ENCODE results near the gene ATG2A. TPM values are rescaled to one million over a fixed set of nuclear protein-coding genes. Genes with fewer than 3 reads are reported as not detected.
A peak's percentile ranks its signal among the peaks of the same experiment; 100 is the strongest.

Gene ATG2A
- total and polyA plus RNA-seq, 9 of the 15 experiments (the other 6 are each of a cell fraction or from before 2014, with no cell fraction given) = 0.25 to 45.9 (median 5.2) TPM

GRCh38 chr11:64845129-64845775 lies 71.8 kb downstream of the ATG2A start (continued):
- TF ChIP-seq RNF219 (CRISPR knock-in tag; IDR thresholded peaks at IDR 0.05) (no peak), BCOR (IDR thresholded peaks at IDR 0.05) (peak; percentile 100), TRIM25 (IDR thresholded peaks at IDR 0.05; ENCODE audit: borderline replicate concordance) (no peak), YY1 (IDR thresholded peaks at IDR 0.05; ENCODE audit: borderline replicate concordance in 1 of 3, control insufficient read depth in 1 of 3, extremely low read depth in 1 of 3, insufficient read depth in 3 of 3, insufficient read length in 1 of 3, insufficient replicate concordance in 2 of 3, low read depth in 1 of 3, low read length in 2 of 3) (peak in 1 of 3 experiments; percentile 1), ZNF76 (CRISPR knock-in tag; IDR thresholded peaks at IDR 0.05; ENCODE audit: borderline replicate concordance) (no peak), MEIS2 (IDR thresholded peaks at IDR 0.05; ENCODE audit: partially characterized antibody) (no peak), SNIP1 (IDR thresholded peaks at IDR 0.05; ENCODE audit: low read depth) (0 out of 2 replicates have a peak, but pooled peaks have one; percentile 36), PKNOX1 (IDR thresholded peaks at IDR 0.05) (peak; percentile 48), NFIC (IDR thresholded peaks at IDR 0.05) (peak; percentile 38), PYGO2 (tag; IDR thresholded peaks at IDR 0.05) (no peak), ATF7 (IDR thresholded peaks at IDR 0.05) (no peak), HIVEP1 (CRISPR knock-in tag; IDR thresholded peaks at IDR 0.05) (no peak), THAP7 (CRISPR knock-in tag; IDR thresholded peaks at IDR 0.05) (no peak), PML (IDR thresholded peaks at IDR 0.05; ENCODE audit: low read length) (0 out of 2 replicates have a peak, but pooled peaks have one; percentile 2), STAT5B (CRISPR knock-in tag; IDR thresholded peaks at IDR 0.05) (no peak), ETV5 (CRISPR knock-in tag; IDR thresholded peaks at IDR 0.05; ENCODE audit: low read depth) (no peak), ZNF75A (CRISPR knock-in tag; IDR thresholded peaks at IDR 0.05) (no peak), E2F4 (CRISPR knock-in tag; IDR thresholded peaks at IDR 0.05; ENCODE audit: low read depth) (no peak), LCOR (CRISPR knock-in tag; IDR thresholded peaks at IDR 0.05) (no peak), ZNF197 (CRISPR knock-in tag; IDR thresholded peaks at IDR 0.05; ENCODE audit: low read depth) (no peak), ZNF274 (IDR thresholded peaks at IDR 0.05; ENCODE audit: borderline replicate concordance, low read depth, low read length) (no peak), ZFP36 (IDR thresholded peaks at IDR 0.05; ENCODE audit: low read depth, low read length, partially characterized antibody) (no peak)

Data from K562 (cell line).